Suppressor macrophage treated with lipopolysaccharide for 4 hours (primary cell): ENCODE data around the gene PTPRM.
"Not testable (repeated sequence)": the region's sequence is repeated elsewhere in the genome, so short reads cannot be mapped to it uniquely, and the experiment has no call there.

ENCODE experiments used
- DNase-seq: peaks from one replicate; pipeline ENCODE4 v3.0.0-alpha.2; 2020

Gene PTPRM

GRCh38 chr18:7735196-7735595 lies 168.1 kb downstream of the PTPRM start:
- no peak for DNase-seq

GRCh38 chr18:7735626-7736175 lies 168.6 kb downstream of the PTPRM start:
- no peak for DNase-seq

- not testable (repeated sequence) for DNase-seq
Observed at GRCh38 chr18:7736526-7736925, 169.4 kb downstream of the PTPRM start.

GRCh38 chr18:7737550-7737949 lies 170.4 kb downstream of the PTPRM start:
- DNase-seq = no peak

- DNase-seq = no peak
Observed at GRCh38 chr18:7740821-7741220, 173.7 kb downstream of the PTPRM start.

- no peak for DNase-seq
Observed at GRCh38 chr18:7741640-7742039, 174.5 kb downstream of the PTPRM start.

GRCh38 chr18:7742224-7742623 lies 175.1 kb downstream of the PTPRM start:
- no peak for DNase-seq

GRCh38 chr18:7743256-7743655 lies 176.1 kb downstream of the PTPRM start:
- no peak for DNase-seq

- no peak for DNase-seq
Observed at GRCh38 chr18:7746106-7746505, 179.0 kb downstream of the PTPRM start.

GRCh38 chr18:7748251-7749007 lies 181.3 kb downstream of the PTPRM start:
- DNase-seq = no peak

- DNase-seq = no peak
Observed at GRCh38 chr18:7749008-7749405, 181.9 kb downstream of the PTPRM start.

GRCh38 chr18:7749510-7749981 lies 182.4 kb downstream of the PTPRM start:
- DNase-seq = no peak

- DNase-seq = no peak
Observed at GRCh38 chr18:7750095-7750663, 183.1 kb downstream of the PTPRM start.

- no peak for DNase-seq
Observed at GRCh38 chr18:7750966-7751365, 183.8 kb downstream of the PTPRM start.

GRCh38 chr18:7754258-7754657 lies 187.1 kb downstream of the PTPRM start:
- no peak for DNase-seq

- DNase-seq = no peak
Observed at GRCh38 chr18:7754725-7755181, 187.6 kb downstream of the PTPRM start.

GRCh38 chr18:7755753-7756475 lies 188.8 kb downstream of the PTPRM start:
- DNase-seq = no peak

- DNase-seq = no peak
Observed at GRCh38 chr18:7757175-7757574, 190.1 kb downstream of the PTPRM start.

- no peak for DNase-seq
Observed at GRCh38 chr18:7758764-7759163, 191.6 kb downstream of the PTPRM start.

GRCh38 chr18:7760967-7761948 lies 194.1 kb downstream of the PTPRM start:
- no peak for DNase-seq

GRCh38 chr18:7764405-7764804 lies 197.3 kb downstream of the PTPRM start:
- DNase-seq = no peak

- no peak for DNase-seq
Observed at GRCh38 chr18:7766346-7766745, 199.2 kb downstream of the PTPRM start.
